ENCODE data around the gene GOLGA6C. TPM values are rescaled to one million over a fixed set of nuclear protein-coding genes. Genes with fewer than 3 reads are reported as not detected.
"Not testable (repeated sequence)": the region's sequence is repeated elsewhere in the genome, so short reads cannot be mapped to it uniquely, and the experiment has no call there.

GOLGA6C gene
- total RNA-seq, 2 experiments from 2014 or later, result 0.28 TPM; not detected in 1

DNA sequence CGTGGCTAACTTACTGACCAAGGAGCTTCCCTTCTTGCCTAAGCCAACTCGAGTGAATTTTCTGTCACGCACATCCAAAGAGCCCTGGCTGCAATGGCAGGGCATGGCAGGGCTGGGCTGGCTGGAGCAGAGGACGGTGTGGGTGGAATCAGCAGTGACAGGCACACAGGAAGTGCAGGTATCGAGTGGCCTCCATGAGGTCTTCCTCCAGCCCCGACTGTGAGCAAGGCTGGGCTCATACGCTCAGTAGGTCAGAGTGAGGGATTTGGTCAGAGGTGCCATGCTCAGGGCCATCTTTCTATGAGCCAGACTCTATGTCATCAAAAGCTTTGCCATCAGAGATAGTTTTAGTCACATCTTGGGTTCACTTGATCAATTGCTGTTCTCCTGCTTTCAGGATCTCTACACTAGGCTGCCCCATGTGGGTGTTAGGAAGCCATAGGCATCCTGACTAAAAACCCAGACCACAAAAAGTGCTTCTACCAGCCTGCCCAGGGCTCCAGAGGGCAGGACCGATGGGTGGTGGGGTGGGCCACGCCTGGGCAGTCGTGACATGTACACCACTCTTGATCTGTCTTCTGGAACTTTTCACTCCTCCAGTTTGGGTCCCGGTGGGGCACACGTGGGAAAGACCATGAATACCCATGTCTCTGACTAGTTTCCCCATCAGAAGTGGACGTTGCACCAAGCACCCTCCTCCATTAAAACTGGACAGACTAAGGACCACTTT is 55.1 kb downstream of the GOLGA6C start:
- Histone ChIP-seq H3K4me3 (ENCODE audit: low read depth, low read length, poor library complexity, severe bottlenecking) (no peak overlapping the region), H3K36me3 (ENCODE audit: insufficient read depth, low read length) (no peaks in the 10 kb centered on the region), H3K4me1 (ENCODE audit: insufficient read depth, low read length, poor library complexity, severe bottlenecking) (no peaks in the 10 kb centered on the region), H3K9me3 (ENCODE audit: low read length) (no peaks in the 10 kb centered on the region), H3K9me2 (ENCODE audit: insufficient read depth, low read length) (no peaks in the 10 kb centered on the region), H3K79me2 (ENCODE audit: insufficient read depth, low read depth, low read length) (no peaks in the 10 kb centered on the region), H3K4me2 (ENCODE audit: low read length) (no peak overlapping the region), H2AFZ (ENCODE audit: low read length) (no peak overlapping the region), H4K20me1 (ENCODE audit: insufficient read depth, low read length) (no peaks in the 10 kb centered on the region), H3K27ac (ENCODE audit: low read depth, low read length, poor library complexity, severe bottlenecking) (no peak overlapping the region)
- CTCF ChIA-PET (ENCODE audit: unreplicated experiment), result no interaction called here
- BruUV-seq (replicated peaks), result no TSS peak
- TF ChIP-seq, protein P1, sequence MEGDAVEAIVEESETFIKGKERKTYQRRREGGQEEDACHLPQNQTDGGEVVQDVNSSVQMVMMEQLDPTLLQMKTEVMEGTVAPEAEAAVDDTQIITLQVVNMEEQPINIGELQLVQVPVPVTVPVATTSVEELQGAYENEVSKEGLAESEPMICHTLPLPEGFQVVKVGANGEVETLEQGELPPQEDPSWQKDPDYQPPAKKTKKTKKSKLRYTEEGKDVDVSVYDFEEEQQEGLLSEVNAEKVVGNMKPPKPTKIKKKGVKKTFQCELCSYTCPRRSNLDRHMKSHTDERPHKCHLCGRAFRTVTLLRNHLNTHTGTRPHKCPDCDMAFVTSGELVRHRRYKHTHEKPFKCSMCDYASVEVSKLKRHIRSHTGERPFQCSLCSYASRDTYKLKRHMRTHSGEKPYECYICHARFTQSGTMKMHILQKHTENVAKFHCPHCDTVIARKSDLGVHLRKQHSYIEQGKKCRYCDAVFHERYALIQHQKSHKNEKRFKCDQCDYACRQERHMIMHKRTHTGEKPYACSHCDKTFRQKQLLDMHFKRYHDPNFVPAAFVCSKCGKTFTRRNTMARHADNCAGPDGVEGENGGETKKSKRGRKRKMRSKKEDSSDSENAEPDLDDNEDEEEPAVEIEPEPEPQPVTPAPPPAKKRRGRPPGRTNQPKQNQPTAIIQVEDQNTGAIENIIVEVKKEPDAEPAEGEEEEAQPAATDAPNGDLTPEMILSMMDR (conservative IDR thresholded peaks at IDR 0.05; ENCODE audit: low read length), result no peak
- no peak for TF ChIP-seq EZH2phosphoT487 (IDR thresholded peaks at IDR 0.05; ENCODE audit: borderline replicate concordance, low read depth, low read length)
- POLR2A ChIA-PET, result no interaction called here
- intact Hi-C loops (cut with micrococcal nuclease; ENCODE audit: unreplicated experiment), result no loop called here
- DNase-seq (ENCODE audit: low spot score), result no peak

DNA sequence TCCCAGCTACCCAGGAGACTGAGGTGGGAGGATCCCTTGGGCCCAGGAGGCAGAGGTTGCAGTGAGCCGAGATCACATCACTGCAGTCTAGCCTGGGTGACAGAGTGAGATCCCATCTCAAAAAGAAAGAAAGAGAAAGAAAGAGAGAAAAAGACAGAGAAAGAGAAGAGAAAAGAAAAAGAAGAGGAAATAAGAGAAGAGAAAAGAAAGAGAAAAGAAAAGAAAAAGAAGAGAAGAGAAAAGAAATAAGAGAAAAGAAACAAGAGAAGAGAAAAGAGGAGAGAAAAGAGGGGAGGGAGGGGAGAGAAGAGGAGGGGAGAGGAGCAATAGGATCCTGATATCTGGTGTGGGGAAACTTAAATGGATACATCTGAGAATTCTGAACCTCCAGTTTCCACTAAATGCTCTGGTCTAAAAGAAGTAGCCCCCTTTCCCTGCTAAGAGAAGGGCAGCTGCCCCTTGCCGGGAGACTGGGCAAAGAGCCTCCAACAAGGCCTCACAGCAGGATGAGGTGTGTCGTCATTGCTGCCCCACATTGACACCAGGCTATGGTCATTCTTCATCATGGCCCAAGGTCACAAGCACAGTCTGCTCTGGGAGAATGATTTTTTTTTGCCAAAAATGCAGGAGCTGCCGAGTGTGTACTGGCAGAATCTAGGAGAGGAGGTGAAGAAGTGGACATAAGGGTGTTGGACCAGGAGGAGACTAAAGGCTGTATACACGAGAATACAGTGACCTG is 56.6 kb downstream of the GOLGA6C start:
- Histone ChIP-seq H3K27ac (ENCODE audit: low read depth, low read length, poor library complexity, severe bottlenecking) (no peak overlapping the region), H3K4me2 (ENCODE audit: low read length) (no peak overlapping the region), H2AFZ (ENCODE audit: low read length) (no peak overlapping the region), H3K4me3 (ENCODE audit: low read depth, low read length, poor library complexity, severe bottlenecking) (no peak overlapping the region), H3K9me3 (ENCODE audit: low read length) (no peaks in the 10 kb centered on the region), H3K79me2 (ENCODE audit: insufficient read depth, low read depth, low read length) (no peaks in the 10 kb centered on the region), H3K36me3 (ENCODE audit: insufficient read depth, low read length) (no peaks in the 10 kb centered on the region), H3K4me1 (ENCODE audit: insufficient read depth, low read length, poor library complexity, severe bottlenecking) (no peaks in the 10 kb centered on the region), H3K9me2 (ENCODE audit: insufficient read depth, low read length) (no peaks in the 10 kb centered on the region), H4K20me1 (ENCODE audit: insufficient read depth, low read length) (no peaks in the 10 kb centered on the region)
- ChIA-PET POLR2A (no interaction called here), CTCF (ENCODE audit: unreplicated experiment) (no interaction called here)
- BruUV-seq (replicated peaks), result no TSS peak
- TF ChIP-seq, protein P1 (conservative IDR thresholded peaks at IDR 0.05; ENCODE audit: low read length), result no peak
- TF ChIP-seq EZH2phosphoT487 (IDR thresholded peaks at IDR 0.05; ENCODE audit: borderline replicate concordance, low read depth, low read length), result no peak
- DNase-seq (ENCODE audit: low spot score), result no peak
- intact Hi-C loops (cut with micrococcal nuclease; ENCODE audit: unreplicated experiment), result no loop called here

DNA sequence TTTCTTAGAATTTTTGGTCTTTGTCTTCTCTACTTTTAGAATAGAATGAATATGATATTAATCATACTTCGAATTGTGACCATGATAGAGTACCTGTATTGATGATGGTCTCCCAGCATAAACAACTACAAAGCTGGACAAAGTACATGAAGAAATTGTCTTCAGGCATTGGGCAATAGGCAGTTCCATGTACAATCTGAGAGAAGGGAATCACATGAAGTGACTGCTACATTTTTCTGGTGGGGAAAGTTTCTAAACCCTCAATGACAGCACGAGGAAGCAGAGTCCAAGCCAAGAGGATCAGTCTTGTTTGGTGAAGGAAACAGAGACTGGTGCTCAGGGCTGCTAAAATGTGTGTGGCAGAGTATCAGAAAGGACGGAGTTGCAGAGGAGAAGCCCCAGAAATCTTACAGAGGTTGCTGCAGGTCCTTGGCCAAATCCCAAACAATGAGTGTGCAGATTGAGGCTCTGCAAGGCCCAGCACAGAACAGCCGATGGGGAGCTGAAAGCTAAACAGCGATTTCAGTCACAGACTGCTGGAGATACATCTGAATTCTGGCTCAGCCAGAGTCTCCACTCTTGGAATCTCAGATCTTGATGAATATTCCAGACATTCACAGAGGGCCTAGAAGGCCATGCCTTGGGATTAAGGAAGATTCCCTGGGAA is 61.2 kb downstream of the GOLGA6C start:
- H2AFZ ChIP-seq (ENCODE audit: low read length); H3K4me1 ChIP-seq (ENCODE audit: insufficient read depth, low read length, poor library complexity, severe bottlenecking); intact Hi-C loops (cut with micrococcal nuclease; ENCODE audit: unreplicated experiment); H3K36me3 ChIP-seq (ENCODE audit: insufficient read depth, low read length); POLR2A ChIA-PET; DNase-seq (ENCODE audit: low spot score); H3K4me3 ChIP-seq (ENCODE audit: low read depth, low read length, poor library complexity, severe bottlenecking); H4K20me1 ChIP-seq (ENCODE audit: insufficient read depth, low read length); CTCF ChIA-PET (ENCODE audit: unreplicated experiment); H3K4me2 ChIP-seq (ENCODE audit: low read length); H3K79me2 ChIP-seq (ENCODE audit: insufficient read depth, low read depth, low read length); H3K9me3 ChIP-seq (ENCODE audit: low read length); H3K27ac ChIP-seq (ENCODE audit: low read depth, low read length, poor library complexity, severe bottlenecking); H3K9me2 ChIP-seq (ENCODE audit: insufficient read depth, low read length); BruUV-seq (replicated peaks): not testable (repeated sequence)

Small RNA genes within 50 kb of the gene (small RNA-seq; reads per million reads assigned to genes)
- gene AC068338.1 (not detected), gene RN7SL327P (not detected), gene RN7SL489P (not detected)

Other genes with a start within 250 kb of the GOLGA6C start
- gene PPCDC, start 234.7 kb upstream of the GOLGA6C start, total RNA-seq (2014; rRNA removed; shearing (Covaris generic)), result 32.0 and 44.3 TPM in 2 replicates
- 40.3 and 48.3 TPM in 2 replicates for gene PPCDC, start 234.7 kb upstream of the GOLGA6C start, total RNA-seq (2022)
- 19.7 and 26.5 TPM in 2 replicates for gene C15orf39, start 56.5 kb upstream of the GOLGA6C start, total RNA-seq (2014; rRNA removed; shearing (Covaris generic))
- gene C15orf39, start 56.5 kb upstream of the GOLGA6C start, total RNA-seq (2022), result 39.6 and 50.2 TPM in 2 replicates
- not detected in 2 replicates for gene GOLGA6D, start 24.5 kb downstream of the GOLGA6C start, total RNA-seq (2014; rRNA removed; shearing (Covaris generic))
- not detected in 2 replicates for gene GOLGA6D, start 24.5 kb downstream of the GOLGA6C start, total RNA-seq (2022)
- gene COMMD4, start 77.7 kb downstream of the GOLGA6C start, total RNA-seq (2014; rRNA removed; shearing (Covaris generic)), result 123 and 129 TPM in 2 replicates
- 120 and 133 TPM in 2 replicates for gene COMMD4, start 77.7 kb downstream of the GOLGA6C start, total RNA-seq (2022)
- 128 and 159 TPM in 2 replicates for gene NEIL1, start 88.7 kb downstream of the GOLGA6C start, total RNA-seq (2014; rRNA removed; shearing (Covaris generic))
- gene NEIL1, start 88.7 kb downstream of the GOLGA6C start, total RNA-seq (2022), result 99.5 and 105 TPM in 2 replicates
- gene MAN2C1, start 110.3 kb downstream of the GOLGA6C start, total RNA-seq (2014; rRNA removed; shearing (Covaris generic)), result 98.8 and 113 TPM in 2 replicates
- 141 and 155 TPM in 2 replicates for gene MAN2C1, start 110.3 kb downstream of the GOLGA6C start, total RNA-seq (2022)
- gene SIN3A, start 193.4 kb downstream of the GOLGA6C start, total RNA-seq (2014; rRNA removed; shearing (Covaris generic)), result 38.4 and 44.2 TPM in 2 replicates
- 103 and 112 TPM in 2 replicates for gene SIN3A, start 193.4 kb downstream of the GOLGA6C start, total RNA-seq (2022)